DND-41 (cell line): ENCODE measurements around the gene IER3.
A peak's percentile ranks its signal among the peaks of the same experiment; 100 is the strongest.
"Not testable (repeated sequence)": the region's sequence is repeated elsewhere in the genome, so short reads cannot be mapped to it uniquely, and the experiment has no call there.

ENCODE experiments used
- ATAC-seq: fragments of 200-7000 bp; cut with Tn5 transposase; 3 replicates; pipeline ENCODE4 v1.9.1; 2021; ENCODE audit warnings: low read depth; ENCODE audit not compliant: insufficient read depth
- DNase-seq: peaks from one replicate; pipeline ENCODE4 v3.0.0-alpha.2; 2020
- H2AFZ ChIP-seq: 2 replicates; pipeline ENCODE4 v1.6.0; 2012; ENCODE audit warnings: low read depth, low read length
- H3K27ac ChIP-seq: 2 replicates; pipeline ENCODE4 v1.5.1; 2012; ENCODE audit warnings: low read length, inconsistent platforms
- H3K27me3 ChIP-seq: fragments of 200-600 bp; sonication (generic); 2 replicates; pipeline ENCODE4 v1.6.0; 2012; ENCODE audit warnings: low read length, mild to moderate bottlenecking, inconsistent platforms; ENCODE audit not compliant: insufficient read depth, poor library complexity
- H3K36me3 ChIP-seq: 2 replicates; pipeline ENCODE4 v1.5.1; 2012; ENCODE audit warnings: low read length, inconsistent platforms; ENCODE audit not compliant: insufficient read depth
- H3K4me1 ChIP-seq: 2 replicates; pipeline ENCODE4 v1.5.1; 2012; ENCODE audit warnings: mild to moderate bottlenecking, low read length; ENCODE audit not compliant: insufficient read depth
- H3K4me2 ChIP-seq: 2 replicates; pipeline ENCODE4 v1.6.0; 2012; ENCODE audit warnings: mild to moderate bottlenecking, moderate library complexity, low read length, inconsistent platforms; ENCODE audit not compliant: insufficient read depth
- H3K4me3 ChIP-seq, 2 experiments: fragments of 200-600 bp in 1 of 2; shearing (Covaris generic) in 1 of 2; 2 replicates each; pipeline ENCODE4 v1.5.1; 2012 to 2016; ENCODE audit warnings: inconsistent platforms in 2 of 2, low read length in 2 of 2, mild to moderate bottlenecking in 2 of 2, low read depth in 1 of 2, moderate library complexity in 1 of 2
- H3K79me2 ChIP-seq: 2 replicates; pipeline ENCODE4 v1.6.0; 2012; ENCODE audit warnings: low read length, inconsistent platforms; ENCODE audit not compliant: insufficient read depth
- H3K9ac ChIP-seq: 2 replicates; pipeline ENCODE4 v1.6.0; 2012; ENCODE audit warnings: low read depth, mild to moderate bottlenecking, inconsistent platforms, low read length, moderate library complexity
- H3K9me3 ChIP-seq: 2 replicates; pipeline ENCODE4 v1.5.1; 2012; ENCODE audit warnings: low read length, moderate library complexity, mild to moderate bottlenecking, inconsistent platforms; ENCODE audit not compliant: insufficient read depth, severe bottlenecking
- H4K20me1 ChIP-seq: 2 replicates; pipeline ENCODE4 v1.6.0; 2012; ENCODE audit warnings: low read length; ENCODE audit not compliant: insufficient read depth
- CTCF ChIP-seq: IDR thresholded peaks from 2 replicates; pipeline ENCODE4 v1.5.1; 2012; ENCODE audit warnings: borderline replicate concordance, low read length, moderate library complexity, mild to moderate bottlenecking; ENCODE audit not compliant: poor library complexity, severe bottlenecking; ENCODE audit errors: extremely low read depth
- EZH2 ChIP-seq: IDR thresholded peaks from 3 replicates; pipeline ENCODE4 v1.6.1; 2012; ENCODE audit warnings: borderline replicate concordance, low read depth, mild to moderate bottlenecking, moderate library complexity, low read length, inconsistent platforms; ENCODE audit not compliant: severe bottlenecking

IER3 gene

DNA sequence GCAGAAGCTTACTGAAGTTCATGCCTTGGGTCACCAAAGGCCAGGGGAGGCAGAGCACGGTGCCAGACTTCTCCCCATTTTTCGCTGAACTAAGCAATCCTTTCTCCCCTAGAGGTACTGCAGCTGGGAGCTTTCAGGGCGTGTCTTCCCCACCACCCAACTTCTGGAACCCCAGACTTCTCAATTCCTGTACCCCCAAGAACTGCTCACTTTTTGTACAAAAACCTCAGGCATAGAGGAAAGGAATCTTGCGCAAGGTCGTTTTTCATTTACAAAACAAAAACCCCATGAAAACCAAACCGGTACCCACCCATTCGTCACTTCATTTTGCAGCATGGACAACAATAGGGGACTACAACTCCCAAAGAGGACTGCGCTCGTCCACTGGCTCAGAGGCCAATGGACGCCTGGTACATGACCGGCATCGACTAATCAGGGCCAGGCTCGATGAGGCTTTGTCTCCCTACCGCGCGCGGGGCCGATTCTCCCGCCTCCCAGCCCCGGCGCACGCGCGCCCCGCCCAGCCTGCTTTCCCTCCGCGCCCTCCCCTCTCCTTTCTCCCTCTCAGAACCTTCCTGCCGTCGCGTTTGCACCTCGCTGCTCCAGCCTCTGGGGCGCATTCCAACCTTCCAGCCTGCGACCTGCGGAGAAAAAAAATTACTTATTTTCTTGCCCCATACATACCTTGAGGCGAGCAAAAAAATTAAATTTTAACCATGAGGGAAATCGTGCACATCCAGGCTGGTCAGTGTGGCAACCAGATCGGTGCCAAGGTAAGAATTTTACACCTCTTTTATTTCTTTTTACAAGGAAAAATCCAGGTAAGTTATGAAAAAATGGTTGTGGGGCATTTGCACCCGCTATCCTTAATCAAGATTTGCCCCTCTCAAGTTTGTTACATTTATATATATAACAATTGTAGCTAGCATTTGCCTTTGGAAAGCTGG is 24.3 kb downstream of the IER3 start, which contains the start of gene TUBB:
TUBB (plus strand) TSS at position 562 of the 947 bp plus-strand sequence; CDS start at position 717, 155 bp downstream.
- H3K4me3 ChIP-seq, result peak within 1 kb of the TSS; percentile 99
- peaks cover 48% of the 10 kb centered on the region for H3K36me3 ChIP-seq
- no peaks in the 10 kb centered on the region for H3K9me3 ChIP-seq
- peaks cover 86% of the 10 kb centered on the region for H3K79me2 ChIP-seq
- peak within 1 kb of the TSS; percentile 97 for H3K27ac ChIP-seq
- peaks cover 60% of the 10 kb centered on the region for H3K4me1 ChIP-seq
- H3K9ac ChIP-seq, result peak within 1 kb of the TSS; percentile 98
- TF ChIP-seq CTCF (peak; percentile 22), EZH2 (no peak)
- H3K4me2 ChIP-seq, result peak within 1 kb of the TSS; percentile 63
- peak within 1 kb of the TSS; percentile 43 for H2AFZ ChIP-seq
- H4K20me1 ChIP-seq, result peaks cover 37% of the 10 kb centered on the region
- no peaks in the 10 kb centered on the region for H3K27me3 ChIP-seq
- ATAC-seq (peak; percentile 70), DNase-seq (peak; percentile 98)

- Histone ChIP-seq H3K4me1 (peaks cover 53% of the 10 kb centered on the region), H3K36me3 (peaks cover 48% of the 10 kb centered on the region), H3K9ac (peak overlapping the region; percentile 98), H2AFZ (0 out of 2 replicates have a peak overlapping the region, but pooled peaks have one; percentile 43), H3K79me2 (peaks cover 79% of the 10 kb centered on the region), H3K4me2 (peak overlapping the region; percentile 63), H3K27me3 (no peaks in the 10 kb centered on the region), H4K20me1 (peaks cover 30% of the 10 kb centered on the region), H3K27ac (peak overlapping the region; percentile 97), H3K4me3 (peak overlapping the region; percentile 55 to 99), H3K9me3 (no peaks in the 10 kb centered on the region)
- TF ChIP-seq EZH2, result no peak
- TF ChIP-seq CTCF, result no peak
- DNase-seq (peak; percentile 30), ATAC-seq (no peak)
These were observed 25.0 kb downstream of the IER3 start for GRCh38 chr6:30719356-30719755.

DNA sequence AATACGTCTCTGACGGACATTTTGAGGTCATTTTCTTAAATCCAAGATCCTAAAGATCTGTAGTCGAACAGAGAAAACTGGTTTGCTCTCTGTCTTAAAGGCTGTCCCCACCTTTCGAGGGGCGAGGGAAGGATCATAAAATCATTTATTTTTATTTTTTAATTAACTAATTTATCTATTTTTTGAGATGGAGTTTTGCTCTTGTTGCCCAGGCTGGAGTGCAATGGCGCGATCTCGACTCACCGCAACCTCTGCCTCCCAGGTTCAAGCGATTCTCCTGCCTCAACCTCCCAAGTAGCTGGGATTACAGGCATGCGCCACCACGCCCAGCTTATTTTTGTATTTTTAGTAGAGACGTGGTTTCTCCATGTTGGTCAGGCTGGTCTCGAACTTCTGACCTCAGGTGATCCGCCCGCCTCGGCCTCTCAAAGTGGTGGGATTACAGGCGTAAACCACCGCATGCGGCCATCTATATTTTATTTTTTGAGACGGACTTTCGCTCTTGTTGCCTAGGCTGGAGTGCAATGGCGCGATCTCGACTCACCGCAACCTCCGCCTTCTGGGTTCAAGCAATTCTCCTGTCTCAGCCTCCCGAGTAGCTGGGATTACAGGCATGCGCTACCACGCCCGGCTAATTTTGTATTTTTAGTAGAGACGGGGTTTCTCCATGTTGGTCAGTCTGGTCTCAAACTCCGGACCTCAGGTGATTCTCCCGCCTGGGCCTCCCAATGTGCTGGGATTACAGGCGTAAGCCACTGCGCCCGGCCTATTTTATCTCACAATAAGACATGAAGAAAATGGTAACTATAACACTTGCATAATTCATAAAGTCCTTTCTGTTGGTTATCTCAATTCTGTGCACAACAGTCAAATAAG is 26.3 kb downstream of the IER3 start:
- H3K36me3 ChIP-seq, result peaks cover 47% of the 10 kb centered on the region
- peak overlapping the region; percentile 63 for H3K4me2 ChIP-seq
- H3K9ac ChIP-seq, result peak overlapping the region; percentile 98
- peak overlapping the region; percentile 55 to 99; a peak in 3 of 4 replicates for H3K4me3 ChIP-seq
- H3K27ac ChIP-seq, result peak overlapping the region; percentile 97
- peak; percentile 31 for DNase-seq
- peaks cover 17% of the 10 kb centered on the region for H4K20me1 ChIP-seq
- H3K4me1 ChIP-seq, result peaks cover 43% of the 10 kb centered on the region
- peaks cover 66% of the 10 kb centered on the region for H3K79me2 ChIP-seq
- H2AFZ ChIP-seq, result peak overlapping the region; percentile 12; the same call in 1 of the 2 replicates
- H3K9me3 ChIP-seq, ATAC-seq, H3K27me3 ChIP-seq: not testable (repeated sequence)
